Astrocyte (in vitro differentiated cells and primary cell): ENCODE data around the gene RUNX1. TPM values are rescaled to one million over a fixed set of nuclear protein-coding genes. Genes with fewer than 3 reads are reported as not detected.
A peak's percentile ranks its signal among the peaks of the same experiment; 100 is the strongest.

Source experiments
- DNase-seq: peaks from one replicate; pipeline ENCODE4 v3.0.0-alpha.2; 2010; ENCODE audit warnings: low read depth
- FAIRE-seq: peaks from 2 replicates; lab custom pipeline; 2011; peaks lifted over from hg19 to GRCh38; lab: Jason Lieb, UNC
- H2AFZ ChIP-seq: 2 replicates; pipeline ENCODE4 v1.6.0; 2012; ENCODE audit warnings: low read depth, low read length, inconsistent platforms
- H3K27ac ChIP-seq: 2 replicates; pipeline ENCODE4 v1.5.1; 2011; ENCODE audit warnings: low read depth, low read length, inconsistent platforms
- H3K27me3 ChIP-seq: 2 replicates; pipeline ENCODE4 v1.6.0; 2011; ENCODE audit warnings: low read length, inconsistent platforms; ENCODE audit not compliant: insufficient read depth
- H3K36me3 ChIP-seq: 2 replicates; pipeline ENCODE4 v1.5.1; 2011; ENCODE audit warnings: low read length, inconsistent platforms; ENCODE audit not compliant: insufficient read depth
- H3K4me1 ChIP-seq: 2 replicates; pipeline ENCODE4 v1.5.1; 2011; ENCODE audit warnings: low read length, inconsistent platforms; ENCODE audit not compliant: insufficient read depth
- H3K4me2 ChIP-seq: 2 replicates; pipeline ENCODE4 v1.6.0; 2012; ENCODE audit warnings: low read length, inconsistent platforms
- H3K4me3 ChIP-seq: 2 replicates; pipeline ENCODE4 v1.5.1; 2011; ENCODE audit warnings: low read depth, mild to moderate bottlenecking, low read length, inconsistent platforms; ENCODE audit not compliant: insufficient read depth
- H3K79me2 ChIP-seq: 2 replicates; pipeline ENCODE4 v1.6.0; 2012; ENCODE audit warnings: mild to moderate bottlenecking, low read length, inconsistent platforms; ENCODE audit not compliant: insufficient read depth
- H3K9ac ChIP-seq: 2 replicates; pipeline ENCODE4 v1.6.0; 2012; ENCODE audit warnings: mild to moderate bottlenecking, low read length, inconsistent platforms
- H3K9me3 ChIP-seq: 2 replicates; pipeline ENCODE4 v1.5.1; 2012; ENCODE audit warnings: low read depth, mild to moderate bottlenecking, low read length, inconsistent platforms; ENCODE audit not compliant: insufficient read depth
- H4K20me1 ChIP-seq: 2 replicates; pipeline ENCODE4 v1.6.0; 2012; ENCODE audit warnings: low read length, inconsistent platforms; ENCODE audit not compliant: insufficient read depth
- H3K27ac Mint-ChIP-seq: one replicate; pipeline ENCODE4 v1.8.0; 2021; ENCODE audit warnings: mild to moderate bottlenecking, mixed read lengths; ENCODE audit not compliant: unreplicated experiment
- H3K27me3 Mint-ChIP-seq: one replicate; pipeline ENCODE4 v1.8.0; 2021; ENCODE audit warnings: low read depth, mixed read lengths; ENCODE audit not compliant: unreplicated experiment
- H3K36me3 Mint-ChIP-seq: one replicate; pipeline ENCODE4 v1.8.0; 2021; ENCODE audit warnings: low read depth, mixed read lengths; ENCODE audit not compliant: unreplicated experiment
- H3K4me1 Mint-ChIP-seq: one replicate; pipeline ENCODE4 v1.8.0; 2021; ENCODE audit warnings: low read depth, mixed read lengths; ENCODE audit not compliant: unreplicated experiment
- H3K4me3 Mint-ChIP-seq: one replicate; pipeline ENCODE4 v1.8.0; 2021; ENCODE audit warnings: mild to moderate bottlenecking, moderate library complexity, mixed read lengths; ENCODE audit not compliant: unreplicated experiment
- H3K9me3 Mint-ChIP-seq: one replicate; pipeline ENCODE4 v1.8.0; 2021; ENCODE audit warnings: mild to moderate bottlenecking, mixed read lengths; ENCODE audit not compliant: unreplicated experiment
- CTCF ChIP-seq: IDR thresholded peaks from 2 replicates; pipeline ENCODE4 v1.5.1; 2011; ENCODE audit warnings: low read depth, mild to moderate bottlenecking, inconsistent platforms, low read length, moderate library complexity; ENCODE audit not compliant: insufficient read depth
- EZH2 ChIP-seq: IDR thresholded peaks from 2 replicates; pipeline ENCODE4 v1.6.1; 2012; ENCODE audit warnings: mild to moderate bottlenecking, low read length, inconsistent platforms; ENCODE audit not compliant: insufficient read depth
- total RNA-seq: library from RNA; stranded (reverse); gene quantifications from 2 replicates; pipeline ENCODE4 v1.2.1, GENCODE V29; 2021

RUNX1 gene
- total RNA-seq, 1 donor from 2014 or later = 84.6 TPM

GRCh38 chr21:34840693-34841092 lies 208.4 kb downstream of the RUNX1 start:
- no peaks in the 10 kb centered on the region for H3K9me3 ChIP-seq
- H3K4me1 ChIP-seq = peaks cover 48% of the 10 kb centered on the region
- Mint-ChIP-seq H3K27me3 (no peaks in the 10 kb centered on the region), H3K4me1 (peaks cover 71% of the 10 kb centered on the region), H3K4me3 (no peak overlapping the region), H3K9me3 (no peaks in the 10 kb centered on the region), H3K27ac (peak overlapping the region; percentile 37), H3K36me3 (peaks cover 30% of the 10 kb centered on the region)
- no peak overlapping the region for H3K27ac ChIP-seq
- H3K4me3 ChIP-seq = no peak overlapping the region
- H3K4me2 ChIP-seq = no peak overlapping the region
- FAIRE-seq (no peak), DNase-seq (no peak)
- no peak overlapping the region for H3K9ac ChIP-seq
- peaks cover 63% of the 10 kb centered on the region for H3K79me2 ChIP-seq
- peaks cover 91% of the 10 kb centered on the region for H4K20me1 ChIP-seq
- no peak for TF ChIP-seq CTCF
- TF ChIP-seq EZH2 = no peak
- no peak overlapping the region for H2AFZ ChIP-seq
- H3K27me3 ChIP-seq = no peaks in the 10 kb centered on the region
- peaks cover 42% of the 10 kb centered on the region for H3K36me3 ChIP-seq

- Mint-ChIP-seq H3K27ac (peak overlapping the region; percentile 21), H3K4me1 (peaks cover 67% of the 10 kb centered on the region)
- H3K4me2 ChIP-seq = no peak overlapping the region
Measured at GRCh38 chr21:34838956-34839820, 209.9 kb downstream of the RUNX1 start.

More at GRCh38 chr21:34838956-34839820, 209.9 kb downstream of the RUNX1 start:
- Histone ChIP-seq H3K27ac (no peak overlapping the region), H2AFZ (no peak overlapping the region), H3K79me2 (peaks cover 64% of the 10 kb centered on the region), H4K20me1 (peaks cover 91% of the 10 kb centered on the region), H3K4me1 (peaks cover 44% of the 10 kb centered on the region), H3K4me3 (no peak overlapping the region), H3K36me3 (peaks cover 36% of the 10 kb centered on the region), H3K9me3 (no peaks in the 10 kb centered on the region), H3K9ac (no peak overlapping the region), H3K27me3 (no peaks in the 10 kb centered on the region)
- FAIRE-seq = no peak
- Mint-ChIP-seq H3K36me3 (peaks cover 30% of the 10 kb centered on the region), H3K4me3 (no peak overlapping the region), H3K9me3 (no peaks in the 10 kb centered on the region), H3K27me3 (no peaks in the 10 kb centered on the region)
- DNase-seq = no peak
- no peak for TF ChIP-seq EZH2
- no peak for TF ChIP-seq CTCF
